NCI-H2081 treated with DMSO at 0.1 percent for 48 hours (cell line): ENCODE data around the gene MYOF.
"Not testable (repeated sequence)": the region's sequence is repeated elsewhere in the genome, so short reads cannot be mapped to it uniquely, and the experiment has no call there.

Experiments used
- DNase-seq: peaks from one replicate; lab custom pipeline; 2025; lab: John Stamatoyannopoulos, UW

The MYOF gene

GRCh38 chr10:93456480-93456879 lies 25.7 kb downstream of the MYOF start:
- DNase-seq, result no peak

DNA sequence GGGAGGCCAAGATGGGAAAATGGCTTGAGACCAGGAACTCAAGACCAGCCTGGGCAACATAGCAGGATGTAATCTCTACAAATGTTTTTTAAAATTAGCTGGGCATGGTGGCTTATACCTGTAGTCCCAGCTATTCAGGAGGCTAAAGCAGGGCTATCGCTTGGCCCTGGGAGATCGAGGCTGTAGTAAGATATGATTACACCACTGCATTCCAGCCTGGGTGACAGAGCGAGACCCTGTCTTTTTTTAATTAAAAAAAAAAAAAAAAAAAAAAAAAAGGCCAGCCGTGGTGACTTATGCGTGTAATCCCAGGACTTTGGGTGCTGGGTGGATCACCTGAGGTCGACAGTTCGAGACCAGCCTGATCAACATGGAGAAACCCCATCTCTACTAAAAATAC lies 27.4 kb downstream of the MYOF start:
- no peak for DNase-seq

GRCh38 chr10:93454146-93454545 lies 28.0 kb downstream of the MYOF start:
- no peak for DNase-seq

- no peak for DNase-seq
Measured at GRCh38 chr10:93452143-93452542, 30.0 kb downstream of the MYOF start.

DNA sequence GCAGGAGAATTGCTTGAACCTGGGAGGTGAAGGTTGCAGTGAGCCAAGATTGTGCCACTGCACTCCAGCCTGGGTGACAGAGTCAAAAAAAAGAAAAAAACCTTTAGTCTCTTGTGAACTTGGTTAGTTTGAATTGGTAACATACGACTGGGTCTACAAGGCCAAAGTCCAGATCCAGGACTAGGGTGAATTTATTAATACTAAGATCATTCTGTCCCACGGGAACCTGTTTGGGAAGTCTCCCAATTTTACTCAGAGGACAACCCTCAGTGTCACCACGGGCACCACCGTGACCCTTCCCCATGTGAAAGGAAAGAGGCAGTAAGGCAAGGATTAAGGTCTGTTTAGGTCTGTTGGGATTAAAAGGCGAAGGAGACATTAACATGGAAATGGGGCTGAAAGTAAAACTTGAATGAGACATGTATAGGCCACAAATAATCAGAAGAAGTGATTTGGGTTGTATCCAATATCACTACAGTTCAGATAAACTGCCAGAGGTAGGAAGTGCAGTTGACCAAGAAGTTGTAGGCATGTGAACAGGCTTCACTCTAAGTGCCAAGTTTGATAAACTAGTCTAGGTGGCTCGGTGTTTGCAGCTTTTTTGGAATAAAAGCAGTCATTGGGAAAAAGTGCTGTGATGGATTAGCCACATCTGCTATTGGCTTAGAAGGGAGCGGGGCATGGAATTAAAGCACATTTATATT lies 30.7 kb downstream of the MYOF start:
- DNase-seq, result no peak

- DNase-seq, result no peak
Measured at GRCh38 chr10:93447970-93448369, 34.2 kb downstream of the MYOF start.

- no peak for DNase-seq
Measured at GRCh38 chr10:93447019-93447418, 35.1 kb downstream of the MYOF start.

DNA sequence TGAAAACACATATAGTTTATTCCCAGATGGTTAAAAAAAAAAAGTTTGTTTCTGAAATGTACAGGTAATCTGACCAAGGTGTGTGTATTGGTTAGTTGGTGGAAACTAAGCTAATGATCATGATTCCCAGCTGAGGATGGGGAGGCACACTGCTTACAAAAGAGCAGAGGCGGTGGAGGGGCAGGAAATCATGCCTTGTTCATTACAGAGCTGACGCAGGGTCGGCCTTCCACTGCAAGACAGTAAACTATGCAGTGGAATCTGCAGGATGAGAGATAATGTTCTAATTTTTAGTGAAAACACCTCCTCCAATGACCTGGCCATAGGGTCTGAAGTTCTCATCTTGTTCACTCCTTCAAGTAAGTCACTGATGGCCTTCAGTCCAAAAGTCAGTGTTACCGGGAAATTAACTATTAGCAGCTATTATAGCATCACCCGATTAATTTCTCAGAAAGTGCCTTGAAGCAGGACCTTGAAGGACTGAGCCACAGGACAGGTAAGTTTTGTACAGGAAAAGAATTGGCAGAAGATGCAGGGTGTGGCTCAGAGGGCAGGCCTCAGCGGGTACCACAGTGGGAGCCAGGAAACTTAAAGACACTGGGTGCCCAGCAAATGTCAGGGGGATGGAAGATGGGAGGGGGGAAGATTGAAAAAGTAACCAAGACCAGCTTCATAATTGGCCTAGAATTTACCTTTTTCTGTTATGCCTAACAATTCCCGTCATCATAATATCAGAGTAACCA lies 36.0 kb downstream of the MYOF start:
- no peak for DNase-seq

DNA sequence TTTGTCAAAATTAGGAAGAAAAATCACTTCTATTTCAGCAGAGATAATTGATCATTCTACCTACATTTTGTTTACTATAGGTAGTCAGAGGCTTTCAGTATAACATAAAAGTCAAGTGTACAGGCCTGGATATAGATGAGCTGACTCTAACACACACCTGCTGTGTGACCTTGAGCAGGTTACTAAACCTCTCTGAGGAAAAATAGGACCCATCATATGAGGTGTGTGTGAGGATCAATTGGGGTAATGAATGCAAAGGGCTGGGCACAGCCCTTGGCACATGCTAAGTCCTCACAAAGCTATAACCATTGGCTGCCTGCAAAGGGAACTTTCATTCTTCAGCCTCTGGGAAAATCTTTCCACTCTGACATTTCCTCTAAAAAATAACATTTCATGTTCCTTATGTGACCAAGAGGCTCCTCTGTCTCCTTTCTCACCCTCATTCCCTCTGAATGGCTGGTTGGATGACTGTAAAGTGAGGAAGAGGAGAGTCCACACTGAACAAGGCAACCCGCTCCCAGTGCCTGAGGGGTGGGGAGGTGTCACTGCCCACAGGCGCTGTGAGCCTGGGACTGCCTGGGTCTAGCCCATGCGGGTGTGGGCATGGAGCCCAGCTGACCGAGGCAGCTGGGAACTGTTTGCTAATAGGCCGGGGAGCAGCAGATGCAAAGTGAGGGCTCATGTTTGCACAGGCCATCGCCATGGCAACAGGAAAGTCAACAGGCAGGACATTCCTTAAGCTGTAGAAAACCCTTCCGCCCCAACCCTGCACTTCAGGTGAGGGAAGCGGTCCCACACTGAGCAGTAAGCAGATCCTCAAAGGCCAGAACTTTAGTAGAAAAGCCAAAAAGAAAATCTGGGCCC lies 36.8 kb downstream of the MYOF start:
- peak; percentile 72 for DNase-seq

DNA sequence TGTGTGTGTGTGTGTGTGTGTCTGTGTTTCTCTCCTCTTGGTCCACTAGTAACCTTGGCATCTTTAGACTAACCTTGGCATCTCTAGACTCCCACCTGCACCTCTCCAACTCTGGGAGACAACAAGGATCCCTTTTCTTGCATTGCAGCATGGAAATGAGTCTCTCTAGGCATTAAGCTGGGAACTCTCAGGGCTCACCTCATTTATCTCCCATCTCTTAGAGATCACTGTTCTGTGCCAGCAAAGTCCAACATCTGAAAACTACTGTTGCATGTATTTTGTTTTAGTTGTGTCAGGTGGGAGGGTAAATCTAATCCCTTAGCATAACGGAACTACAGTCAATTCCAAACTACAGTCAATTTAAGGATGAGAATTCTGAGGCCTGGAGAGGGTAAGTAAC lies 38.7 kb downstream of the MYOF start:
- no peak for DNase-seq

- not testable (repeated sequence) for DNase-seq
Measured at GRCh38 chr10:93442721-93443120, 39.4 kb downstream of the MYOF start.

- DNase-seq, result no peak
Measured at GRCh38 chr10:93440591-93441091, 41.5 kb downstream of the MYOF start.

- no peak for DNase-seq
Measured at GRCh38 chr10:93438613-93439253, 43.4 kb downstream of the MYOF start.

GRCh38 chr10:93437946-93438612 lies 44.1 kb downstream of the MYOF start:
- no peak for DNase-seq

DNA sequence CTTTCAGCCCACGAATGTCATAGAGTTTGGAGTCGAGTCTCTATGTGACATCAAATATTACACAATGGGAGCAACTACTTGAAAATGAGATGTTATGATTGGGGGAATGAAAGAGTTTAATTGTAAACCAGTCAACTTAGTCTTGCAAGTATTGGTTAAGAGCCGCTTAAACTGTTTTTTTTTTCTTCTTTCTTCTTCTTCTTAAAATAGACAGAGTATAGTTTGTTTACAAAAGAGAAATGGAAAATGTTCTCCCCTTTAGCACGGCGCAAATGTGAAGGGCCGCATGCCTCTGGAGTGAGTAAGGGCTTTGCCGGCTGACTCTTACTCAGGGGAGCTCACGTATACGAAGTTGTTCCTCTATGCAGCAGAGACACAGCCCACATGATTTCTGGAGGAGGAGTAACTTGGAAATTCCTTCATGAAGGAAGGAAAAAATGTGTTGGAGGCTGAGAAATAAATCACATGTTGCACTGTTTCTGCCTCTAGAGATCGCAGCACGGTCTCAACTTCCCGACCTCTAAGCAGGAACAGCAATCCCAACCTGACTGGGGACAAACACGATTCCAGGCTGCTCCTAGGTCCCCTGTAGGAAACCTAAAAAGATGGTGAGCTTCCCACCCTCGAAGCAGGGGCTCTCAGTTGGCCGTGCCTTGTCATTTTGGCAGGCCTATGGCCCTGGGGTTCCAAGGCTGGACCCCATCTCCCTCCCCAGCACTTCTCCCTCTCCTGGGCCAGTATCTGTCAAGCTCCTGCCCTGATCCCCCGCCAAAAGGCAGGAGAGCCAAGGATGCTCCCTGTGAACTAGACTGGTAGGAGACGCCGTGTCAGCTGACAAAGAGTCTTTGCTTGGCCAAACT lies 44.8 kb downstream of the MYOF start:
- no peak for DNase-seq

GRCh38 chr10:93436591-93437085 lies 45.5 kb downstream of the MYOF start:
- DNase-seq, result no peak

- no peak for DNase-seq
Measured at GRCh38 chr10:93435621-93436397, 46.3 kb downstream of the MYOF start.

- DNase-seq, result no peak
Measured at GRCh38 chr10:93434991-93435491, 47.1 kb downstream of the MYOF start.

GRCh38 chr10:93431361-93431760 lies 50.8 kb downstream of the MYOF start:
- no peak for DNase-seq
